NK-92 treated with Interleukin-12 subunit alpha and Interleukin-12 subunit beta, amount 100 ng/mL, for 24 hours (cell line): ENCODE results near the gene C18orf63.
"Not testable (repeated sequence)": the region's sequence is repeated elsewhere in the genome, so short reads cannot be mapped to it uniquely, and the experiment has no call there.

Source experiments
- DNase-seq: peaks from one replicate; lab custom pipeline; 2025; lab: John Stamatoyannopoulos, UW

The C18orf63 gene

GRCh38 chr18:74315464-74316256 is at the start of gene C18orf63:
Gene C18orf63 (plus strand): TSS chr18:74315839. CDS start chr18:74317866, 2,027 bp downstream.
- no peak for DNase-seq

GRCh38 chr18:74266161-74266560 is 49.5 kb upstream of the C18orf63 start:
- no peak for DNase-seq

GRCh38 chr18:74268175-74268574 is 47.5 kb upstream of the C18orf63 start:
- DNase-seq, result no peak

- no peak for DNase-seq
These were observed 46.6 kb upstream of the C18orf63 start for GRCh38 chr18:74268933-74269620.

GRCh38 chr18:74271635-74272034 is 44.0 kb upstream of the C18orf63 start:
- no peak for DNase-seq

- DNase-seq, result no peak
These were observed 42.2 kb upstream of the C18orf63 start for GRCh38 chr18:74273394-74273793.

- no peak for DNase-seq
These were observed 40.9 kb upstream of the C18orf63 start for GRCh38 chr18:74274700-74275099.

GRCh38 chr18:74275736-74276135 is 39.9 kb upstream of the C18orf63 start:
- DNase-seq, result no peak

GRCh38 chr18:74276609-74277008 is 39.0 kb upstream of the C18orf63 start:
- no peak for DNase-seq

- no peak for DNase-seq
These were observed 38.3 kb upstream of the C18orf63 start for GRCh38 chr18:74277296-74277695.

- DNase-seq, result no peak
These were observed 37.6 kb upstream of the C18orf63 start for GRCh38 chr18:74278058-74278457.

GRCh38 chr18:74278983-74279382 is 36.7 kb upstream of the C18orf63 start:
- DNase-seq, result no peak

GRCh38 chr18:74281011-74281979 is 34.3 kb upstream of the C18orf63 start:
- no peak for DNase-seq

- DNase-seq, result no peak
These were observed 33.5 kb upstream of the C18orf63 start for GRCh38 chr18:74281980-74282754.

GRCh38 chr18:74282755-74283554 is 32.7 kb upstream of the C18orf63 start:
- no peak for DNase-seq

- no peak for DNase-seq
These were observed 32.0 kb upstream of the C18orf63 start for GRCh38 chr18:74283646-74284045.

- DNase-seq, result no peak
These were observed 31.3 kb upstream of the C18orf63 start for GRCh38 chr18:74284191-74284979.

- no peak for DNase-seq
These were observed 30.7 kb upstream of the C18orf63 start for GRCh38 chr18:74284980-74285355.

GRCh38 chr18:74285583-74285982 is 30.1 kb upstream of the C18orf63 start:
- not testable (repeated sequence) for DNase-seq
